ENCODE measurements around the gene MYH6. TPM values are rescaled to one million over a fixed set of nuclear protein-coding genes. Genes with fewer than 3 reads are reported as not detected.

MYH6 gene
- total and polyA plus RNA-seq, 4 donors, result 0.67 to 11.5 TPM; not detected in 2

DNA sequence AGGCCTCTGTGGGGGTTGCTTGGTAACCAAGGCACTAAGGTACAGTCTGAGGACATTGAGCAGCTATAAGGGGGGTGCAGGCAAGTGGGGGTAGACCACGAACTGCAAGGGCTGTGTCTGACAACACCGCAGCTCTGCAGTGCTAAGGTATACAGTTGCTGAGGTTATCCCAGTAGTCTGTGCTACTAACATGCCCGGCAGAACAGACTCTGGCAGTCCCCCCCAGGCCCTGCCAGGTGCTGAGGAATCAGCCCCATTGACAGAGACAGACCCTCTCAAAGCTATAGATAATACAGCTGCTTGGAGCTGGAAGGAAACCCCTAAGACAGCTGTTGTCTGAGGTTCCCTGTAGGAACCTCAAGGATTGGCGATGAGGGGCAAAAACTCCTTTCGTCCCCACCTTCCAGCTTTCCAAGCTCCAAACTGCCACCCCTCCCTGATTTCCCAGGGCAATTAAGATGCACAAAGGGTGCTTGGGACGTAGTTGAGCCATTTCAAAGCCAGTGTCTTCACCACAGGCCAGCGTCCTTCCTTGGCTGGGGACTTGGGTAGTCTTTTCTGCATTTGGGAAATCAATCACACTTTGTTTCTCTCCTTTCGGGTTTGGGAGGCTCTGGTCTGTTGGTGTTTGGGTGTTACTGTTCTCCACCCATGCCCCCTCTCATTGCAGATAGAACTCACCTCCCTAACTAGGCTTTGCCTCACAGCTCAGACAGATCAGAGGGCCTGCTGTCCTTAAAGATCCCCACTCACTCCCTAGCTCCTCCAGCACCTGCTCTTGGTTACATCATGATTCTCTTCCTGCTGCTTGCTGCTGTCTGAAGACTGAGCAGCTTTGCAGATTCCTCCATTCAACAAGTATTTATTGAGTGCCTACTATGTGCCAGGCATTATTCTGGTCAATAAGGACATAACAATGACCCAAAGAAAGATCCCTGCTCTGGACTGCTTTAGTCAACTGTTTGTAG is 29.3 kb upstream of the MYH6 start:
- DNase-seq, result no peak
- ATAC-seq (ENCODE audit: low FRiP score), result no peak
- Histone ChIP-seq H3K36me3 (ENCODE audit: control insufficient read depth in 1 of 2, insufficient read depth in 2 of 2, low read length in 1 of 2) (no peaks in the 10 kb centered on the region), H3K4me1 (ENCODE audit: control insufficient read depth in 1 of 2, insufficient read depth in 2 of 2, low read length in 2 of 2) (no peaks in the 10 kb centered on the region), H3K27ac (ENCODE audit: low read depth in 1 of 2, low read length in 2 of 2) (no peak overlapping the region), H3K4me3 (ENCODE audit: low read length in 2 of 2) (no peak overlapping the region), H3K27me3 (ENCODE audit: control insufficient read depth in 1 of 2, insufficient read depth in 2 of 2, low read length in 1 of 2) (no peaks in the 10 kb centered on the region), H3K9me3 (ENCODE audit: control insufficient read depth, low read length) (no peaks in the 10 kb centered on the region)
- WGBS, 2 donors, result 78 to 83% methylated on average over 8 of the region's 8 CpGs
- intact Hi-C loops (cut with DNase I), result no loop called here

- no peak overlapping the region for H3K4me3 ChIP-seq (ENCODE audit: low read length in 2 of 2)
- H3K36me3 ChIP-seq (ENCODE audit: control insufficient read depth in 1 of 2, insufficient read depth in 2 of 2, low read length in 1 of 2), result no peaks in the 10 kb centered on the region
- no peaks in the 10 kb centered on the region for H3K9me3 ChIP-seq (ENCODE audit: control insufficient read depth, low read length)
- no peak overlapping the region for H3K27ac ChIP-seq (ENCODE audit: low read depth in 1 of 2, low read length in 2 of 2)
- intact Hi-C loops (cut with DNase I), result no loop called here
- peak; percentile 40 for ATAC-seq (ENCODE audit: low FRiP score)
- H3K4me1 ChIP-seq (ENCODE audit: control insufficient read depth in 1 of 2, insufficient read depth in 2 of 2, low read length in 2 of 2), result no peaks in the 10 kb centered on the region
- no peaks in the 10 kb centered on the region for H3K27me3 ChIP-seq (ENCODE audit: control insufficient read depth in 1 of 2, insufficient read depth in 2 of 2, low read length in 1 of 2)
- DNase-seq, result no peak
- 53 to 57% methylated on average over 15 of the region's 15 CpGs for WGBS, 2 donors
Measured at GRCh38 chr14:23436327-23437132, 28.5 kb upstream of the MYH6 start.

- Histone ChIP-seq H3K4me1 (ENCODE audit: control insufficient read depth in 1 of 2, insufficient read depth in 2 of 2, low read length in 2 of 2) (no peaks in the 10 kb centered on the region), H3K36me3 (ENCODE audit: control insufficient read depth in 1 of 2, insufficient read depth in 2 of 2, low read length in 1 of 2) (no peaks in the 10 kb centered on the region), H3K27ac (ENCODE audit: low read depth in 1 of 2, low read length in 2 of 2) (no peak within 1 kb of the TSS), H3K4me3 (ENCODE audit: low read length in 2 of 2) (no peak within 1 kb of the TSS), H3K9me3 (ENCODE audit: control insufficient read depth, low read length) (no peaks in the 10 kb centered on the region), H3K27me3 (ENCODE audit: control insufficient read depth in 1 of 2, insufficient read depth in 2 of 2, low read length in 1 of 2) (no peaks in the 10 kb centered on the region)
- no peak for DNase-seq
- ATAC-seq (ENCODE audit: low FRiP score), result no peak
- 29% methylated on average over 10 of the region's 10 CpGs for WGBS, 2 donors
- intact Hi-C loops (cut with DNase I), result no loop called here
Measured at GRCh38 chr14:23435543-23436326, 27.7 kb upstream of the MYH6 start, which contains the start of gene MYH7. MYH7 (minus strand) TSS chr14:23435660; CDS start chr14:23433732, 1,928 bp downstream.

- Histone ChIP-seq H3K4me3 (ENCODE audit: low read length in 2 of 2) (no peak overlapping the region), H3K27ac (ENCODE audit: low read depth in 1 of 2, low read length in 2 of 2) (no peak overlapping the region), H3K36me3 (ENCODE audit: control insufficient read depth in 1 of 2, insufficient read depth in 2 of 2, low read length in 1 of 2) (no peaks in the 10 kb centered on the region), H3K9me3 (ENCODE audit: control insufficient read depth, low read length) (no peaks in the 10 kb centered on the region), H3K27me3 (ENCODE audit: control insufficient read depth in 1 of 2, insufficient read depth in 2 of 2, low read length in 1 of 2) (no peaks in the 10 kb centered on the region), H3K4me1 (ENCODE audit: control insufficient read depth in 1 of 2, insufficient read depth in 2 of 2, low read length in 2 of 2) (no peaks in the 10 kb centered on the region)
- DNase-seq, result no peak
- WGBS, 2 donors, result 77 to 84% methylated on average over 8 of the region's 8 CpGs
- no peak for ATAC-seq (ENCODE audit: low FRiP score)
- intact Hi-C loops (cut with DNase I), result no loop called here
Measured at GRCh38 chr14:23434488-23435222, 26.6 kb upstream of the MYH6 start.

DNA sequence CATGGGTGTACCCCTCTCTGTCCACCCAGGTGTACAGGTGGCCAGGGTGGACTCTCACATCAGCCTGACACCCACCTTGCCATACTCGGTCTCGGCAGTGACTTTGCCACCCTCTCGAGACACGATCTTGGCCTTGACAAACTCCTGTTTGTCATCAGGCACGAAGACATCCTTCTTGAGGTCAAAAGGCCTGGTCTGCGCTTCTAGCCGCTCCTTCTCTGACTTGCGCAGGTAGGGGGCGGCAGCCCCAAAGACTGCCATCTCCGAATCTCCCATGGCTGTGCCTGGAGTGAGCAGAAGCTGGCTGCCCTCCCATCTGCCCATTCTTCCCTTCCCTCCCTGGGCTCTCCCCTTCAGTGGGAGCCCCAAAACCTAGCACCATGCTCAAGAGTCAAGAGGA is 25.4 kb upstream of the MYH6 start:
- DNase-seq (no peak), ATAC-seq (ENCODE audit: low FRiP score) (no peak)
- no peak overlapping the region for H3K4me3 ChIP-seq (ENCODE audit: low read length in 2 of 2)
- intact Hi-C loops (cut with DNase I), result no loop called here
- no peaks in the 10 kb centered on the region for H3K4me1 ChIP-seq (ENCODE audit: control insufficient read depth in 1 of 2, insufficient read depth in 2 of 2, low read length in 2 of 2)
- H3K36me3 ChIP-seq (ENCODE audit: control insufficient read depth in 1 of 2, insufficient read depth in 2 of 2, low read length in 1 of 2), result no peaks in the 10 kb centered on the region
- 80 to 83% methylated on average over 10 of the region's 10 CpGs for WGBS, 2 donors
- H3K9me3 ChIP-seq (ENCODE audit: control insufficient read depth, low read length), result no peaks in the 10 kb centered on the region
- no peaks in the 10 kb centered on the region for H3K27me3 ChIP-seq (ENCODE audit: control insufficient read depth in 1 of 2, insufficient read depth in 2 of 2, low read length in 1 of 2)
- H3K27ac ChIP-seq (ENCODE audit: low read depth in 1 of 2, low read length in 2 of 2), result no peak overlapping the region

- Histone ChIP-seq H3K9me3 (ENCODE audit: control insufficient read depth, low read length) (no peaks in the 10 kb centered on the region), H3K4me3 (ENCODE audit: low read length in 2 of 2) (no peak overlapping the region), H3K27ac (ENCODE audit: low read depth in 1 of 2, low read length in 2 of 2) (no peak overlapping the region), H3K27me3 (ENCODE audit: control insufficient read depth in 1 of 2, insufficient read depth in 2 of 2, low read length in 1 of 2) (no peaks in the 10 kb centered on the region), H3K36me3 (ENCODE audit: control insufficient read depth in 1 of 2, insufficient read depth in 2 of 2, low read length in 1 of 2) (no peaks in the 10 kb centered on the region), H3K4me1 (ENCODE audit: control insufficient read depth in 1 of 2, insufficient read depth in 2 of 2, low read length in 2 of 2) (no peaks in the 10 kb centered on the region)
- ATAC-seq (ENCODE audit: low FRiP score), result no peak
- intact Hi-C loops (cut with DNase I), result no loop called here
- DNase-seq, result peak in 1 of 2 donors; percentile 16
- 84 to 87% methylated on average over 10 of the region's 10 CpGs for WGBS, 2 donors
Measured at GRCh38 chr14:23432946-23433345, 24.9 kb upstream of the MYH6 start.

- H3K36me3 ChIP-seq (ENCODE audit: control insufficient read depth in 1 of 2, insufficient read depth in 2 of 2, low read length in 1 of 2), result no peaks in the 10 kb centered on the region
- no peak overlapping the region for H3K27ac ChIP-seq (ENCODE audit: low read depth in 1 of 2, low read length in 2 of 2)
- no peak overlapping the region for H3K4me3 ChIP-seq (ENCODE audit: low read length in 2 of 2)
- WGBS, 2 donors, result 79 to 85% methylated on average over 17 of the region's 17 CpGs
- peak in 1 of 2 donors; percentile 40 for DNase-seq
- H3K9me3 ChIP-seq (ENCODE audit: control insufficient read depth, low read length), result no peaks in the 10 kb centered on the region
- no peaks in the 10 kb centered on the region for H3K27me3 ChIP-seq (ENCODE audit: control insufficient read depth in 1 of 2, insufficient read depth in 2 of 2, low read length in 1 of 2)
- H3K4me1 ChIP-seq (ENCODE audit: control insufficient read depth in 1 of 2, insufficient read depth in 2 of 2, low read length in 2 of 2), result no peaks in the 10 kb centered on the region
- ATAC-seq (ENCODE audit: low FRiP score), result no peak
- intact Hi-C loops (cut with DNase I), result no loop called here
Measured at GRCh38 chr14:23432102-23432925, 24.2 kb upstream of the MYH6 start.

Measured in aorta (tissue), 5 donors.